Hepatocyte (in vitro differentiated cells): ENCODE data around the gene MTARC2. TPM values are rescaled to one million over a fixed set of nuclear protein-coding genes. Genes with fewer than 3 reads are reported as not detected.

Experiments used
- DNase-seq: peaks from one replicate; pipeline ENCODE4 v3.0.0-alpha.2; 2016; ENCODE audit warnings: low spot score
- H2AFZ ChIP-seq: fragments of 200-600 bp; sonication (generic); 2 replicates; pipeline ENCODE4 v1.6.0; 2016; ENCODE audit warnings: antibody characterized with exemption, mild to moderate bottlenecking
- H3K27ac ChIP-seq: fragments of 200-600 bp; sonication (generic); 2 replicates; pipeline ENCODE4 v1.5.1; 2016; ENCODE audit warnings: mild to moderate bottlenecking
- H3K27me3 ChIP-seq: fragments of 200-600 bp; sonication (generic); 2 replicates; pipeline ENCODE4 v1.6.1; 2016
- H3K36me3 ChIP-seq: fragments of 200-600 bp; sonication (generic); replicated peaks from 2 replicates; pipeline ENCODE4 v1.5.1; 2016; ENCODE audit warnings: low read depth; ENCODE audit not compliant: insufficient read depth
- H3K4me1 ChIP-seq: fragments of 200-600 bp; sonication (generic); 2 replicates; pipeline ENCODE4 v1.5.1; 2016; ENCODE audit warnings: mild to moderate bottlenecking, moderate library complexity; ENCODE audit not compliant: insufficient read depth
- H3K4me2 ChIP-seq: fragments of 200-600 bp; sonication (generic); 2 replicates; pipeline ENCODE4 v1.6.0; 2016
- H3K4me3 ChIP-seq: fragments of 200-600 bp; sonication (generic); 2 replicates; pipeline ENCODE4 v1.5.1; 2016; ENCODE audit warnings: mild to moderate bottlenecking
- H3K79me2 ChIP-seq: fragments of 200-600 bp; sonication (generic); 2 replicates; pipeline ENCODE4 v1.6.0; 2017; ENCODE audit warnings: mild to moderate bottlenecking
- H3K9me2 ChIP-seq: fragments of 200-600 bp; sonication (generic); replicated peaks from 2 replicates; pipeline ENCODE4 v1.6.0; 2017; ENCODE audit warnings: mild to moderate bottlenecking; ENCODE audit not compliant: insufficient read depth
- H3K9me3 ChIP-seq: fragments of 200-600 bp; sonication (generic); 2 replicates; pipeline ENCODE4 v1.5.1; 2016; ENCODE audit warnings: low read depth, mild to moderate bottlenecking
- H4K20me1 ChIP-seq: fragments of 200-600 bp; sonication (generic); 2 replicates; pipeline ENCODE4 v1.6.0; 2016; ENCODE audit warnings: mild to moderate bottlenecking; ENCODE audit not compliant: insufficient read depth, poor library complexity, severe bottlenecking
- EZH2 ChIP-seq: fragments of 200-600 bp; sonication (generic); IDR thresholded peaks from 2 replicates; pipeline ENCODE4 v1.6.1; 2016; ENCODE audit warnings: antibody characterized with exemption, mild to moderate bottlenecking, borderline replicate concordance
- EZH2phosphoT487 ChIP-seq: fragments of 200-600 bp; sonication (generic); IDR thresholded peaks from one replicate; pipeline ENCODE4 v1.6.1; 2018; ENCODE audit warnings: antibody characterized with exemption, mild to moderate bottlenecking, low read depth, moderate library complexity; ENCODE audit not compliant: unreplicated experiment, severe bottlenecking
- WGBS: methylation state at CpG from one replicate; pipeline ENCODE4 v1.1.6; 2016; ENCODE audit warnings: low lambda C conversion rate; ENCODE audit errors: missing lambda C conversion rate; 5-methylcytosine and 5-hydroxymethylcytosine counted together
- polyA plus RNA-seq: library from polyadenylated mRNA; unstranded; fragments of >200 nt; fragmentation: Nextera tagmentation; extraction: Ambion mirVana; gene quantifications from 2 replicates; pipeline ENCODE4 v1.2.1, GENCODE V29; 2016
- total RNA-seq: library from RNA; depleted of rRNA; stranded (reverse); fragments of >200 nt; gene quantifications from 2 replicates; pipeline ENCODE4 v1.2.3, GENCODE V29; 2014
- TF ChIP-seq, protein P1 (sequence below): fragments of 200-600 bp; sonication (generic); IDR thresholded peaks from 2 replicates; pipeline ENCODE4 v1.5.1; 2016; ENCODE audit warnings: antibody characterized with exemption, mild to moderate bottlenecking; ENCODE audit not compliant: poor library complexity

Gene MTARC2
- total and polyA plus RNA-seq, 2 experiments from 2014 or later, result 23.7 to 24.4 TPM

- DNase-seq, result no peak
- H3K4me3 ChIP-seq, result no peak overlapping the region
These were observed 80.0 kb downstream of the MTARC2 start for GRCh38 chr1:220828179-220828490.

GRCh38 chr1:220828950-220829586 is 80.9 kb downstream of the MTARC2 start:
- WGBS, result 52% methylated on average over 4 of the region's 4 CpGs
- Histone ChIP-seq H3K27ac (no peak overlapping the region), H3K4me2 (no peak overlapping the region), H4K20me1 (no peaks in the 10 kb centered on the region), H2AFZ (no peak overlapping the region), H3K9me3 (no peaks in the 10 kb centered on the region), H3K27me3 (no peaks in the 10 kb centered on the region), H3K9me2 (no peaks in the 10 kb centered on the region), H3K79me2 (no peaks in the 10 kb centered on the region), H3K36me3 (no peaks in the 10 kb centered on the region), H3K4me3 (no peak overlapping the region), H3K4me1 (peaks cover 4% of the 10 kb centered on the region)
- TF ChIP-seq, protein P1, sequence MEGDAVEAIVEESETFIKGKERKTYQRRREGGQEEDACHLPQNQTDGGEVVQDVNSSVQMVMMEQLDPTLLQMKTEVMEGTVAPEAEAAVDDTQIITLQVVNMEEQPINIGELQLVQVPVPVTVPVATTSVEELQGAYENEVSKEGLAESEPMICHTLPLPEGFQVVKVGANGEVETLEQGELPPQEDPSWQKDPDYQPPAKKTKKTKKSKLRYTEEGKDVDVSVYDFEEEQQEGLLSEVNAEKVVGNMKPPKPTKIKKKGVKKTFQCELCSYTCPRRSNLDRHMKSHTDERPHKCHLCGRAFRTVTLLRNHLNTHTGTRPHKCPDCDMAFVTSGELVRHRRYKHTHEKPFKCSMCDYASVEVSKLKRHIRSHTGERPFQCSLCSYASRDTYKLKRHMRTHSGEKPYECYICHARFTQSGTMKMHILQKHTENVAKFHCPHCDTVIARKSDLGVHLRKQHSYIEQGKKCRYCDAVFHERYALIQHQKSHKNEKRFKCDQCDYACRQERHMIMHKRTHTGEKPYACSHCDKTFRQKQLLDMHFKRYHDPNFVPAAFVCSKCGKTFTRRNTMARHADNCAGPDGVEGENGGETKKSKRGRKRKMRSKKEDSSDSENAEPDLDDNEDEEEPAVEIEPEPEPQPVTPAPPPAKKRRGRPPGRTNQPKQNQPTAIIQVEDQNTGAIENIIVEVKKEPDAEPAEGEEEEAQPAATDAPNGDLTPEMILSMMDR, result no peak
- TF ChIP-seq EZH2phosphoT487, result no peak
- TF ChIP-seq EZH2, result no peak
- no peak for DNase-seq

More at GRCh38 chr1:220828179-220828490, 80.0 kb downstream of the MTARC2 start:
- no peak overlapping the region for H2AFZ ChIP-seq
- TF ChIP-seq, protein P1, result no peak
- TF ChIP-seq EZH2, result no peak
- no peak for TF ChIP-seq EZH2phosphoT487
- H3K4me1 ChIP-seq, result peaks cover 4% of the 10 kb centered on the region
- H3K9me2 ChIP-seq, result no peaks in the 10 kb centered on the region
- WGBS, result 88% methylated on average over 4 of the region's 4 CpGs
- H3K9me3 ChIP-seq, result no peaks in the 10 kb centered on the region
- H3K79me2 ChIP-seq, result no peaks in the 10 kb centered on the region
- no peaks in the 10 kb centered on the region for H4K20me1 ChIP-seq
- no peaks in the 10 kb centered on the region for H3K36me3 ChIP-seq
- H3K27ac ChIP-seq, result no peak overlapping the region
- no peak overlapping the region for H3K4me2 ChIP-seq
- H3K27me3 ChIP-seq, result no peaks in the 10 kb centered on the region

DNA sequence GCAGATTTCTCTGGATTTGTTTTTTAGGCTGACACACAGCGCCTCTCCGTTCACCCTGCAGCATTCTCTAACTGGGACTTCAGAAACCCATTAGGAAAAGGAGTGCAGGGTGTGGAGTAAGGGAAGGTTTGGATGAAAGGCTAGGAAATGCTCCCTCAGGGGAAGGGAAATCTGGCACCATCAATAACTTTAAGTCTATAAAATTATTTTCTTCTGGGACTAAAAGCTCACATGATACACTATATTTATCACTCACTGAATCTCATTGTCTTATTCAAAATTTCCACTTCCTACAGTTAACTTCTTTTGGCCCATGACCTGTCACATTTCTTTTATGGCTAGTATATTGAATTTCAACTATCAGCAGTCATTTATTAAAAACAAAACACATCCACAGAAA is 85.3 kb downstream of the MTARC2 start:
- Histone ChIP-seq H3K79me2 (no peaks in the 10 kb centered on the region), H3K27me3 (no peaks in the 10 kb centered on the region), H2AFZ (no peak overlapping the region), H3K4me2 (no peak overlapping the region), H3K4me1 (no peaks in the 10 kb centered on the region), H3K9me2 (no peaks in the 10 kb centered on the region), H4K20me1 (no peaks in the 10 kb centered on the region), H3K4me3 (no peak overlapping the region), H3K27ac (no peak overlapping the region), H3K36me3 (no peaks in the 10 kb centered on the region), H3K9me3 (no peaks in the 10 kb centered on the region)
- 68% methylated on average over 2 of the region's 2 CpGs for WGBS
- TF ChIP-seq EZH2, result no peak
- TF ChIP-seq EZH2phosphoT487, result no peak
- TF ChIP-seq, protein P1, result no peak
- no peak for DNase-seq

Other genes with a start within 250 kb of the MTARC2 start
- gene MARK1, start 220.2 kb upstream of the MTARC2 start, total RNA-seq, result 5.7 and 7.1 TPM in 2 replicates
- 1.9 and 4.5 TPM in 2 replicates for gene MARK1, start 220.2 kb upstream of the MTARC2 start, polyA plus RNA-seq
- 46.4 and 49.2 TPM in 2 replicates for gene C1orf115, start 58.0 kb upstream of the MTARC2 start, total RNA-seq
- gene C1orf115, start 58.0 kb upstream of the MTARC2 start, polyA plus RNA-seq, result 27.2 and 42.3 TPM in 2 replicates
- 19.9 and 24.0 TPM in 2 replicates for gene MTARC1, start 38.6 kb downstream of the MTARC2 start, total RNA-seq
- 11.9 and 15.8 TPM in 2 replicates for gene MTARC1, start 38.6 kb downstream of the MTARC2 start, polyA plus RNA-seq
- 1.2 and 1.4 TPM in 2 replicates for gene HLX, start 131.1 kb downstream of the MTARC2 start, total RNA-seq
- gene HLX, start 131.1 kb downstream of the MTARC2 start, polyA plus RNA-seq, result 5.9 and 6.1 TPM in 2 replicates